H1 (cell line): ENCODE measurements around the gene WDR5. TPM values are rescaled to one million over a fixed set of nuclear protein-coding genes. Genes with fewer than 3 reads are reported as not detected.

Experiments used
- CTCF ChIA-PET: fragments of 300-600 bp; sonication (Branson Sonifier 250); formaldehyde crosslinking; loops from one replicate; lab custom pipeline; 2021; ENCODE audit not compliant: partially characterized antibody; lab: Charles Lee
- POLR2A ChIA-PET: fragments of 300-600 bp; sonication (Branson Sonifier 250); formaldehyde crosslinking; loops from one replicate; lab custom pipeline; 2021; ENCODE audit warnings: inconsistent platforms; ENCODE audit not compliant: partially characterized antibody; lab: Charles Lee
- DNase-seq, 2 experiments: peaks; one replicate each; pipeline versions ENCODE4 v3.0.0 to v3.0.0-alpha.2; 2010 to 2022; ENCODE audit warnings: low spot score in 2 of 2, low read depth in 1 of 2, mixed read lengths in 1 of 2
- FAIRE-seq: peaks from 2 replicates; lab custom pipeline; 2011; peaks lifted over from hg19 to GRCh38; lab: Jason Lieb, UNC
- H2AFZ ChIP-seq: 2 replicates; pipeline ENCODE4 v1.8.1; 2012; ENCODE audit warnings: low read length, inconsistent platforms
- H2AK5ac ChIP-seq: 2 replicates; pipeline ENCODE4 v1.6.1; 2013; ENCODE audit warnings: low read depth, low read length
- H2BK120ac ChIP-seq: replicated peaks from 2 replicates; pipeline ENCODE3; 2013; ENCODE audit warnings: low read depth, low read length, inconsistent platforms
- H2BK12ac ChIP-seq: 2 replicates; pipeline ENCODE4 v1.6.1; 2013; ENCODE audit warnings: low read depth, low read length
- H2BK15ac ChIP-seq: 2 replicates; pipeline ENCODE4 v1.6.1; 2013; ENCODE audit warnings: low read length
- H2BK20ac ChIP-seq: 2 replicates; pipeline ENCODE4 v1.6.1; 2013; ENCODE audit warnings: low read length
- H2BK5ac ChIP-seq: 2 replicates; pipeline ENCODE4 v1.6.1; 2013; ENCODE audit warnings: low read depth, low read length
- H3K14ac ChIP-seq: 2 replicates; pipeline ENCODE4 v1.6.1; 2013; ENCODE audit warnings: inconsistent platforms; ENCODE audit not compliant: insufficient read length
- H3K18ac ChIP-seq: 2 replicates; pipeline ENCODE4 v1.6.1; 2013; ENCODE audit warnings: low read length; ENCODE audit errors: extremely low read depth
- H3K23ac ChIP-seq: 2 replicates; pipeline ENCODE4 v1.6.1; 2013; ENCODE audit warnings: inconsistent platforms; ENCODE audit not compliant: insufficient read length
- H3K23me2 ChIP-seq: 2 replicates; pipeline ENCODE4 v1.6.1; 2013; ENCODE audit warnings: low read depth, low read length
- H3K27ac ChIP-seq: 2 replicates; pipeline ENCODE4 v1.6.1; 2011; ENCODE audit warnings: low read depth, low read length, inconsistent platforms
- H3K27me3 ChIP-seq, 4 experiments: replicated peaks in 1 of 4; 1 replicate in 1 of 4; 2 replicates in 3 of 4; pipeline versions ENCODE4 v1.6.1 to v1.8.1; 2011 to 2013; ENCODE audit warnings: low read length in 3 of 4, mild to moderate bottlenecking in 3 of 4, inconsistent platforms in 2 of 4, mixed read lengths in 2 of 4, moderate library complexity in 1 of 4; ENCODE audit not compliant: control insufficient read depth in 3 of 4, insufficient read depth in 3 of 4; ENCODE audit errors: extremely low read depth in 1 of 4
- H3K36me3 ChIP-seq, 4 experiments: 2 replicates each; pipeline versions ENCODE4 v1.6.1 to v1.8.1; 2011 to 2013; ENCODE audit warnings: mild to moderate bottlenecking in 4 of 4, low read length in 3 of 4, moderate library complexity in 2 of 4, control low read depth in 1 of 4, inconsistent platforms in 1 of 4; ENCODE audit not compliant: insufficient read depth in 4 of 4, control insufficient read depth in 2 of 4
- H3K4ac ChIP-seq: replicated peaks from 2 replicates; pipeline ENCODE3; 2013; ENCODE audit warnings: low read length, low read depth, mixed read lengths, inconsistent platforms; ENCODE audit not compliant: insufficient read length
- H3K4me1 ChIP-seq, 4 experiments: replicated peaks in 1 of 4; 1 replicate in 1 of 4; 2 replicates in 3 of 4; pipeline versions ENCODE4 v1.6.1 to v1.8.1; 2011 to 2013; ENCODE audit warnings: low read length in 3 of 4, inconsistent platforms in 2 of 4, mixed read lengths in 1 of 4; ENCODE audit not compliant: insufficient read depth in 4 of 4, control insufficient read depth in 3 of 4
- H3K4me2 ChIP-seq, 2 experiments: 2 replicates each; pipeline versions ENCODE4 v1.6.1 to v1.8.1; 2011 to 2013; ENCODE audit warnings: low read depth in 2 of 2, low read length in 2 of 2, control low read depth in 1 of 2, inconsistent platforms in 1 of 2, mild to moderate bottlenecking in 1 of 2; ENCODE audit not compliant: insufficient read depth in 1 of 2
- H3K4me3 ChIP-seq, 4 experiments: fragments of 200-600, 300-600 bp in 1 of 4; sonication (generic), shearing (Covaris generic), sonication (Bioruptor Twin) in 1 of 4; 2 replicates each; pipeline versions ENCODE4 v1.5.1 to v1.8.1; 2011 to 2016; ENCODE audit warnings: low read length in 4 of 4, low read depth in 3 of 4, control low read depth in 2 of 4, inconsistent platforms in 2 of 4, mild to moderate bottlenecking in 2 of 4, mixed read lengths in 1 of 4, moderate library complexity in 1 of 4; ENCODE audit not compliant: insufficient read depth in 2 of 4; ENCODE audit errors: extremely low read depth in 1 of 4
- H3K56ac ChIP-seq: replicated peaks from 2 replicates; pipeline ENCODE3; 2013; ENCODE audit warnings: low read depth, mild to moderate bottlenecking, mixed read lengths, low read length, inconsistent platforms; ENCODE audit not compliant: insufficient read length
- H3K79me1 ChIP-seq: 2 replicates; pipeline ENCODE4 v1.6.1; 2013; ENCODE audit warnings: low read depth, low read length, control low read depth
- H3K79me2 ChIP-seq, 2 experiments: 2 replicates each; pipeline versions ENCODE4 v1.6.1 to v1.8.1; 2012 to 2013; ENCODE audit warnings: low read length in 2 of 2, mild to moderate bottlenecking in 2 of 2, inconsistent platforms in 1 of 2; ENCODE audit not compliant: insufficient read depth in 2 of 2, control insufficient read depth in 1 of 2
- H3K9ac ChIP-seq, 4 experiments: replicated peaks in 1 of 4; 1 replicate in 1 of 4; 2 replicates in 3 of 4; pipeline versions ENCODE4 v1.6.1 to v1.8.1; 2011 to 2013; ENCODE audit warnings: low read depth in 3 of 4, low read length in 3 of 4, control low read depth in 2 of 4, mild to moderate bottlenecking in 2 of 4, moderate library complexity in 2 of 4, inconsistent platforms in 1 of 4; ENCODE audit errors: extremely low read depth in 1 of 4
- H3K9me3 ChIP-seq, 2 experiments: 2 replicates each; pipeline versions ENCODE4 v1.6.1 to v1.8.1; 2012 to 2013; ENCODE audit warnings: mild to moderate bottlenecking in 2 of 2, moderate library complexity in 2 of 2, control low read depth in 1 of 2, inconsistent platforms in 1 of 2, low read depth in 1 of 2, low read length in 1 of 2, mixed read lengths in 1 of 2; ENCODE audit not compliant: insufficient read depth in 2 of 2
- H4K20me1 ChIP-seq, 2 experiments: replicated peaks in 1 of 2; 2 replicates each; pipeline versions ENCODE3 to v1.8.1; 2011 to 2013; ENCODE audit warnings: inconsistent platforms in 2 of 2, low read length in 2 of 2, mild to moderate bottlenecking in 1 of 2; ENCODE audit not compliant: insufficient read depth in 2 of 2, control insufficient read depth in 1 of 2
- H4K5ac ChIP-seq: 2 replicates; pipeline ENCODE4 v1.6.1; 2013; ENCODE audit warnings: low read length, low read depth, mixed read lengths, inconsistent platforms; ENCODE audit not compliant: insufficient read length
- H4K8ac ChIP-seq: 2 replicates; pipeline ENCODE4 v1.8.0; 2013; ENCODE audit warnings: mild to moderate bottlenecking, moderate library complexity, low read length, inconsistent platforms; ENCODE audit not compliant: insufficient read depth; ENCODE audit errors: extremely low read depth
- H4K91ac ChIP-seq: replicated peaks from 2 replicates; pipeline ENCODE3; 2013; ENCODE audit warnings: low read length, mixed read lengths, inconsistent platforms; ENCODE audit not compliant: insufficient read length
- BCL11A ChIP-seq, 2 experiments: IDR thresholded peaks; one replicate each; pipeline ENCODE4 v1.6.1; 2011; ENCODE audit warnings: low read depth in 2 of 2, low read length in 2 of 2, mild to moderate bottlenecking in 2 of 2
- CHD1 ChIP-seq: IDR thresholded peaks from 2 replicates; pipeline ENCODE4 v1.6.1; 2012; ENCODE audit warnings: low read depth, low read length, improper control_type of control experiment
- CHD2 ChIP-seq: IDR thresholded peaks from 2 replicates; pipeline ENCODE4 v1.6.1; 2012; ENCODE audit warnings: low read length, improper control_type of control experiment
- CREB1 ChIP-seq: IDR thresholded peaks from 2 replicates; pipeline ENCODE4 v1.6.1; 2012; ENCODE audit warnings: inconsistent platforms
- CTBP2 ChIP-seq: IDR thresholded peaks from 2 replicates; pipeline ENCODE4 v1.7.0; 2011; ENCODE audit warnings: borderline replicate concordance, mild to moderate bottlenecking, moderate library complexity, mixed read lengths, low read length; ENCODE audit not compliant: insufficient read depth, insufficient read length
- JUND ChIP-seq: IDR thresholded peaks from 2 replicates; pipeline ENCODE4 v1.6.1; 2011; ENCODE audit warnings: mild to moderate bottlenecking, improper control_type of control experiment, low read length
- MAFK ChIP-seq: IDR thresholded peaks from 2 replicates; pipeline ENCODE4 v1.6.1; 2012; ENCODE audit warnings: low read depth, mild to moderate bottlenecking, improper control_type of control experiment, low read length
- RBBP5 ChIP-seq: IDR thresholded peaks from 2 replicates; pipeline ENCODE4 v1.7.1; 2012; ENCODE audit warnings: low read depth, mild to moderate bottlenecking, inconsistent platforms, low read length, moderate library complexity, borderline replicate concordance
- RFX5 ChIP-seq: IDR thresholded peaks from 2 replicates; pipeline ENCODE4 v1.6.1; 2011; ENCODE audit warnings: low read depth, low read length, improper control_type of control experiment, borderline replicate concordance
- RXRA ChIP-seq: IDR thresholded peaks from 2 replicates; pipeline ENCODE4 v1.6.1; 2011; ENCODE audit warnings: low read depth, mild to moderate bottlenecking, low read length, moderate library complexity; ENCODE audit not compliant: insufficient read depth
- SIX5 ChIP-seq: IDR thresholded peaks from 2 replicates; pipeline ENCODE4 v1.6.1; 2011; ENCODE audit warnings: mild to moderate bottlenecking, low read depth, low read length
- TAF7 ChIP-seq: optimal IDR thresholded peaks from 2 replicates; pipeline ENCODE3; 2011; ENCODE audit warnings: low read depth, mild to moderate bottlenecking, inconsistent platforms, low read length, moderate library complexity, borderline replicate concordance
- TCF12 ChIP-seq: IDR thresholded peaks from 2 replicates; pipeline ENCODE4 v1.6.1; 2011; ENCODE audit warnings: low read depth, mild to moderate bottlenecking, low read length
- WGBS, 2 experiments: shearing (Covaris generic) in 1 of 2; methylation state at CpG; one replicate each; pipeline versions ENCODE4 v1.1.6 to v1.1.7; 2013 to 2015; ENCODE audit warnings: low lambda C conversion rate in 2 of 2, mixed read lengths in 2 of 2, inconsistent platforms in 1 of 2, low coverage in 1 of 2, missing lambda C conversion rate in 1 of 2; ENCODE audit not compliant: insufficient replicate concordance in 2 of 2, insufficient coverage in 1 of 2, insufficient read length in 1 of 2; ENCODE audit errors: extremely low coverage in 1 of 2, missing lambda C conversion rate in 1 of 2; 5-methylcytosine and 5-hydroxymethylcytosine counted together
- polyA plus RNA-seq, 7 experiments: library from polyadenylated mRNA; depleted of rRNA in 3 of 7; stranded (reverse) in 5 of 7; unstranded in 2 of 7; fragments of >200 nt in 5 of 7; fragments of 200-250 nt in 2 of 7; gene quantifications; 1 replicate in 5 of 7; 2 replicates in 1 of 7; 4 replicates in 1 of 7; pipeline versions ENCODE4 v1.2.1 to v1.2.3, GENCODE V29; 2011 to 2013; ENCODE audit warnings: missing spikeins in 2 of 7, mixed read lengths in 2 of 7
- total RNA-seq: library from RNA; stranded (reverse); fragmentation: NEBNext Ultra II Directional; extraction: Animal tissue kit (Norgen Biotek cat#: 25700); gene quantifications from 2 replicates; pipeline ENCODE4 v1.2.1, GENCODE V29; 2021
- TF ChIP-seq, protein P1 (sequence below): IDR thresholded peaks from 2 replicates; pipeline ENCODE4 v1.6.1; 2012; ENCODE audit warnings: inconsistent platforms

Gene WDR5
- total and polyA plus RNA-seq, 2 of the 8 experiments (the other 6 are each of a cell fraction or from before 2014, with no cell fraction given) = 38.4 to 68.1 TPM

DNA sequence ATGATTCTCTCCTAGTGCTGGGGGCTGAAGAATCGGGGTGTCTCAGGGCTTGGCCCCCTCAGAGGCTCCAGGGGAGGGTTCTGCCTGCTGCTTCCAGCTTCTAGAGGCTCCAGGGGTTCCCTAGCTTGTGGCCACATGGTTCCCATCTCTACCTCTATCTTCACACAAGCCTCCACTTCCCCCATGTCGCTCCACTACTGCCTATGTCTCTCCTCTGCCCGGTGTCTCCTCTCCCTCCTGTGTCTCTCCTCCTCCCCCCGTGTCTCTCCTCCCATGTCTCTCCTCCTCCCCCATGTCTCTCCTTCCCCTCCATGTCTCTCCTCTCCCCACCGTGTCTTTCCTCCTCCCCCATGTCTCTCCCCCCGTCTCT lies 40.7 kb downstream of the WDR5 start:
- no peak overlapping the region for H2AK5ac ChIP-seq
- H2BK15ac ChIP-seq = no peak overlapping the region
- no peak overlapping the region for H3K23ac ChIP-seq
- H3K4me1 ChIP-seq = peaks cover 0 to 20% (median 12%) of the 10 kb centered on the region in 4 experiments; a peak in 6 of 7 replicates
- ChIA-PET CTCF (interaction anchor here (0.7 to 3.0 kb wide), 15 partner anchors 10 to 272 kb away, joined by 3 to 16 read pairs (median 3); no protein-coding TSS in a partner anchor), POLR2A (interaction anchor here (1.2 kb wide), 1 partner anchor 12 kb away, joined by 5 read pairs; no protein-coding TSS in a partner anchor)
- H3K9ac ChIP-seq = no peak overlapping the region
- H2BK12ac ChIP-seq = peak overlapping the region; percentile 84; the same call in 1 of the 2 replicates
- no peak overlapping the region for H4K91ac ChIP-seq
- H2AFZ ChIP-seq = 0 out of 2 replicates have a peak overlapping the region, but pooled peaks have one; percentile 7
- H3K23me2 ChIP-seq = no peaks in the 10 kb centered on the region
- no peak overlapping the region for H4K5ac ChIP-seq
- H3K14ac ChIP-seq = no peak overlapping the region
- no peaks in the 10 kb centered on the region for H3K79me1 ChIP-seq
- H3K79me2 ChIP-seq = no peaks in the 10 kb centered on the region
- no peak overlapping the region for H3K18ac ChIP-seq
- no peak overlapping the region for H3K4me2 ChIP-seq
- no peak overlapping the region for H4K8ac ChIP-seq
- DNase-seq = no peak
- no peaks in the 10 kb centered on the region for H4K20me1 ChIP-seq
- H2BK120ac ChIP-seq = no peak overlapping the region
- H2BK20ac ChIP-seq = 0 out of 2 replicates have a peak overlapping the region, but pooled peaks have one; percentile 32
- H3K27ac ChIP-seq = no peak overlapping the region
- H3K56ac ChIP-seq = no peak overlapping the region
- no peak overlapping the region for H2BK5ac ChIP-seq
- 86% methylated on average over 1 of the region's 6 CpGs; no CpG with 5 or more reads in 1 of the 2 experiments for WGBS, 2 experiments
- H3K9me3 ChIP-seq = no peaks in the 10 kb centered on the region
- H3K36me3 ChIP-seq = no peaks in the 10 kb centered on the region
- FAIRE-seq = no peak
- H3K27me3 ChIP-seq = no peaks in the 10 kb centered on the region
- H3K4ac ChIP-seq = no peak overlapping the region
- H3K4me3 ChIP-seq = no peak overlapping the region
- TF ChIP-seq RXRA = no peak
- TF ChIP-seq SIX5 = no peak
- TF ChIP-seq TAF7 = no peak
- no peak for TF ChIP-seq CHD1
- no peak for TF ChIP-seq RFX5
- no peak for TF ChIP-seq CREB1
- TF ChIP-seq BCL11A (IDR thresholded peaks at IDR 0.05; ENCODE audit: low read depth in 2 of 2, low read length in 2 of 2) = no peak
- TF ChIP-seq JUND = no peak
- no peak for TF ChIP-seq MAFK
- TF ChIP-seq, protein P1, sequence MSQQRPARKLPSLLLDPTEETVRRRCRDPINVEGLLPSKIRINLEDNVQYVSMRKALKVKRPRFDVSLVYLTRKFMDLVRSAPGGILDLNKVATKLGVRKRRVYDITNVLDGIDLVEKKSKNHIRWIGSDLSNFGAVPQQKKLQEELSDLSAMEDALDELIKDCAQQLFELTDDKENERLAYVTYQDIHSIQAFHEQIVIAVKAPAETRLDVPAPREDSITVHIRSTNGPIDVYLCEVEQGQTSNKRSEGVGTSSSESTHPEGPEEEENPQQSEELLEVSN = no peak
- no peak for TF ChIP-seq CHD2
- no peak for TF ChIP-seq TCF12
- no peak for TF ChIP-seq RBBP5
- TF ChIP-seq CTBP2 = no peak
